ENCODE measurements around the gene NAA80.

Gene NAA80

GRCh38 chr3:50327943-50328691 is 28.9 kb upstream of the NAA80 start, which contains the start of gene TUSC2:
Gene TUSC2, minus strand, starts transcription at chr3:50328223. Its CDS starts 124 bp downstream, at chr3:50328099.
- peak; percentile 94 for DNase-seq (ENCODE audit: low read depth)

GRCh38 chr3:50327129-50327528 is 27.9 kb upstream of the NAA80 start:
- no peak for DNase-seq (ENCODE audit: low read depth)

- DNase-seq (ENCODE audit: low read depth), result no peak
Observed at GRCh38 chr3:50326182-50326541, 27.0 kb upstream of the NAA80 start.

DNA sequence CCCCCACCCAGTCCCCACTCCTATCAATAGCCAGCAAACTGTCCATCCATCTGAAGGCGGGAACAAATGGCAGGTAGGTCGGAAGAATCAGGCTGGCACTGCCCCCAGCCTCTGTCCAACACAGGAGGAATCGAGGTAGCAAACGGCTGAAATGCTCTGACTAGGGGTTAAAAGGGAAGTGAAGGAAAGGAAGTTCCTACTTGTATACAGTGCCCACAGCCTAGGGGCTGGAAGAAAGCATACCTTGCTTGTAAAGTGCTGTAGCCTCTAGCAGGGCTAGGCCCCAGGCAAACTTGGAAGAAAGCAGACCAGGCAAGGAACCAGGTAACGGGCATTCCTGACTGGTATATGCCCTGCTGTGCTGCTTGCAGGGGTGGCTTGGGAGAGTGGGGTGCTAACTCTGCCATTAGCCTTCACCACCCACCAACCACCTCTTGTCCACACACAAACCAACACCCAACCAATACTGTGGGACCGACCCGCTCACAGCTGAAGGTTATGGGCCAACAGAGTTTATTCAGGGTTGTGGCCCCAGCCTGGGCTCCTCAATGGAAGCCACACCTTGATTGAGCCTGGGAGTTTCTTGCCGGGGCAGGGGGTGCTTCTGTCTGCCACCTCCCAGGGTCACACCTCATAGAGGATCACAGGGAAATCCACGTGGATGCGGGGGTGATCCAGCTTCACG is 26.4 kb upstream of the NAA80 start:
- DNase-seq (ENCODE audit: low read depth), result no peak

DNA sequence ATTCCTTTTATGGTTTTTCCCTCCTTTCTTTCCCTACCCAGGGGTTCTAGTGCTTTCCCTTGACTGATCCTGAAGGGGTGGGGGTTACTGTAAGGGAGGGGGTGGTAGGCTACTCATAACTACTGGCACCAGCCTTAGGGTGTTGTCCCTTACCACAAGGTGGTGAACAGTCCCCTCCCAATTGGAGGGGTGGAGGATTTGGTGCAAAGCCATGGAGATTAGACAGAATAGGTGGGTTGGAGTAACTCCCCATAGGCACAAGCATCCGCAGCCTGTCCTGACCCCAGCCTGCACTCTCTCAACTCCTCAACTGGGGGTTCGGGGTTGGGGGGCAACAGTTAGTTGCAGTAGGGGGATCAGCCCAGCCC is 25.9 kb upstream of the NAA80 start:
- DNase-seq (ENCODE audit: low read depth), result no peak

GRCh38 chr3:50324351-50325112 is 25.3 kb upstream of the NAA80 start:
- DNase-seq (ENCODE audit: low read depth), result no peak

DNA sequence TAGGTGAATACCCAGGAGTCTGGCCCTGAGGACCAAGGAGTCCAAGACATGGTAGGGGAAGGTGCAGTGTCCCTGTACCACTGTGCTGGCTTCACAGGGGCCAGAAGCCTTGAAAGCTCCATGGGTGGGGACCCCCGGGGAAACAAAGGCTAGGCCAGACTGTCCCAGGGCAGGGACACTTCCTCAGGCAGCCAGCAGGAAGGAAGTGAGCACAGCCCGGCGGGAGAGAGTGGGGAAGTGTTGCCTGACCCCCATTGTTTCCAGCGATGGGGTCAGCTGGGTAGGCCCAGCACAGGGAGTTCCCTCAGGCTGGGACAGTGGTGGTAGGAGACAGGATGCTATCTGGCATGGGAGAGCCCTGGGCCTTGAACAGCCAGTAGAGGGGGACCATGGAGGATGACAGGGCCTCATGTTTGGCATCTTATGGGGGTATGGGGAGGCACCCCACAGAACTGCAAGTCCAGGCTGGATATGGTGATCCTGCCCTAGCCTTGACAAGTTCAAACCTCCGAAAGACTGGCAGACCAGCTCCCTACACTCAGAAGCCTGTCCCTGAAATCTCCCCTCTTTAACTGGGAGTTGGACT is 24.5 kb upstream of the NAA80 start:
- no peak for DNase-seq (ENCODE audit: low read depth)

- no peak for DNase-seq (ENCODE audit: low read depth)
Observed at GRCh38 chr3:50323092-50323600, 23.9 kb upstream of the NAA80 start.

GRCh38 chr3:50322386-50323091 is 23.3 kb upstream of the NAA80 start, which contains the start of gene HYAL2:
Gene HYAL2, minus strand, starts transcription at chr3:50322745. Its CDS starts 2,256 bp downstream, at chr3:50320489.
- no peak for DNase-seq (ENCODE audit: low read depth)

DNA sequence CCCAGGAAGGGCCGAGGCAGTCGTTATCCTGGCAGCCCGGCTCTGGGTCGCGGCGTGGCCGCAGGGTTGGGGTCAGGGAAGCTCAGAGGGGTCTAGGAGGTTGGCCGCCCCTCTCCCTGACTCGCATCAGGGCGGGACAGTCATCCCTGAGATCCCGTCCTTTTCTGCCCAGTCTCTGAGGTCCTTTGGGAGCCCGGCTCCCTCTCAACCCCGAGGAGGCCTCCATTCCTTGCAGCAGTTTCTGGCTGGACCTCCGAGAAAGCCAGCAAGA is 22.8 kb upstream of the NAA80 start:
- no peak for DNase-seq (ENCODE audit: low read depth)

- DNase-seq (ENCODE audit: low read depth), result peak; percentile 82
Observed at GRCh38 chr3:50321336-50322114, 22.3 kb upstream of the NAA80 start.

- DNase-seq (ENCODE audit: low read depth), result no peak
Observed at GRCh38 chr3:50320853-50321335, 21.7 kb upstream of the NAA80 start.

- no peak for DNase-seq (ENCODE audit: low read depth)
Observed at GRCh38 chr3:50319894-50320625, 20.9 kb upstream of the NAA80 start.

DNA sequence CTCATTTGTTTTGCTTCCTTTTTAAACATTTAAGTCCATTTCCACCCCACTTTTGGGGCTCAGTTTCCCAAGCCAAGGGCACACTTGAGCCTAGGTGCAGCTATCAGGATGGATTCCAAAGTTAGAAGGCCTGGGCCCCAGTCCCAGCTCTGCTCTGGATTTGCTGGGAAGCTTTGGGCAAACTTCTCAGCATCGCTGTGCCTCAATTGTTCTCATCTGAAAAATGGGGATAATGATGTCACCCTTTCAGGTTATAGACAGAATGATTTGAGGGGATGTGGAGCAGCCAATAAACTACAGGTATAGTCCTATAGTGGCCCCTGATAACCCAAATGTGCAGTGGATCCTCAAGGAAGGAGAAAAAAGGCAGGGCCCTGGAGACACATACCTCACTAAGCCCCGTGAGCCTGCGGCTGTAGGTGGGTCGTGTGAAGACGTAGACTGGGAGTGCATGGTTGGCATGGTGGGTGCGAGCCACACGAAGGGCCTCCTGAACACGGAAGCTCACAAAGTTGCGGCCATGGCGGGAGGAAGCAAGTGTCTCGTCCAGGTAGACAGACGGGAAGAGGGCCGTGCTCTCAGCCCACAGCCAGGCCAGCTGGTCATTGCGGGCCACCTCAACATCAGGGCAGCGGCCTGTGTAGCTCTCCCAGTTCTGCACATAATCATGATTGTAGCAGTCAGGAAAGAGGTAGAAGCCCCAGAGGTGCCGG is 20.1 kb upstream of the NAA80 start:
- no peak for DNase-seq (ENCODE audit: low read depth)

- DNase-seq (ENCODE audit: low read depth), result no peak
Observed at GRCh38 chr3:50318615-50319014, 19.4 kb upstream of the NAA80 start.

DNA sequence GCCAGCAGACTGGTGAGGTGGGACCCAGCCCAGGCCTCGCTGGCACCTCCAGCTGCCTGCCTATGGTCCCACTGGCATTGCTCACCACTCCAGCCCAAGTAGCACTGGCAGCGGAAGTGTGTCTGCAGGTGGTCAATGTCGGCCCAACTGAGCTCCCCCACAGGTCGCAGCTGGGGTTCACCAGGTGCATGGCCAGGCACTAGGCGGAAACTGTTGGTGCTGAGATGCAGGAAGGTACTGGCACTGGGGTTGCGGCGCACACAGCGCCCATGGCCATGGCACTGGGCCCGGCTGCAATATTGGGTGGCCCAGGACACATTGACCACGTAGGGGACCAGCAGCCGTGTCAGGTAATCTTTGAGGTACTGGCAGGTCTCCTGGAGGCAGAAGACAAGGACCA is 19.0 kb upstream of the NAA80 start:
- DNase-seq (ENCODE audit: low read depth), result no peak

DNA sequence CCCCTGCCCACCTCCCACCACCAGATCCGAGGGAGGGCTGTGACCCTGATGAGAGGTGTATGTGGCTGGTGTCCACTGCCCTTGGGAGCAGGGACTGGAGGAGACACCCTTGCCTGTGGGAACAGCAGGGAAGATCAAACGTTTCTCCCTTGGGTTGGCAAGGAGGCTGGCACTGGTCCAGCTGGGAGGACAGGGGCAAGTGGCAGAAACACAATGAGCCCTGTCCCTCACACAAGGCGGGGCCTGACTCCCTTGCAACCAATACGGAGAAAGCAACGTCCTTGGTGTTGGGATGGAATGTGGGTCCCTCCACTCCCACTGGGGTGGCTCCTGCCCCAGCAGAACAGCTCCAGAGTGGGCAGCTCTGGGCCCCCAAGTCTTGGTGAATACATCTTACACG is 18.1 kb upstream of the NAA80 start:
- DNase-seq (ENCODE audit: low read depth), result no peak

DNA sequence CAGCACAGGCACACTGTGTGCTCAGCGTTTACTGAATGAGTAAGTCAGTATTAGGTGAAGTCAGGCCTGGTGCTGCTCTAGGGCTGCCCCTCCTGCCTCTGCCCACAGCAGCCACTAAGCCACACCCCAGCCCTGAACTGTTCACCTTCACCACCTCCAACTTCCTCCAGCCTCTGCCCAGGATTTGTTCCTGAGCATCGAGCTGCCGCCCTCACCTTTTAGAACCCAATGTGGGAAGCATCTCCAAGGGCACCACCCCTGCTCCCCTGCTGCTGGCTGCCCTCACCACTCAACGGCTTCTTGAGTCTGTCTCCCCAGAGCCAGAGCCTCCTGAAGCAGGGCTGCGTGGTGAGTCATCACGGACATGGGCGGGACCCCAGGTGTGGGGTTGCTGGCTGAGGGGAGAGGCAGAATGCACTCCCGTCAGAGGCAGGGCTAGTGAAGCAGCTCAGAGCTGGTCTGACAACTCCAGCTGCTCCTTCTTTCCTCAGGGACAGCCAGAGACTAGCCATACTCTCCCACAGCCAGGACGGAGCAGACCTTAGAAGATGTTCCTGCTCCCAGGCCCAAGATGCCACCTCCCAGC is 17.5 kb upstream of the NAA80 start:
- no peak for DNase-seq (ENCODE audit: low read depth)

DNA sequence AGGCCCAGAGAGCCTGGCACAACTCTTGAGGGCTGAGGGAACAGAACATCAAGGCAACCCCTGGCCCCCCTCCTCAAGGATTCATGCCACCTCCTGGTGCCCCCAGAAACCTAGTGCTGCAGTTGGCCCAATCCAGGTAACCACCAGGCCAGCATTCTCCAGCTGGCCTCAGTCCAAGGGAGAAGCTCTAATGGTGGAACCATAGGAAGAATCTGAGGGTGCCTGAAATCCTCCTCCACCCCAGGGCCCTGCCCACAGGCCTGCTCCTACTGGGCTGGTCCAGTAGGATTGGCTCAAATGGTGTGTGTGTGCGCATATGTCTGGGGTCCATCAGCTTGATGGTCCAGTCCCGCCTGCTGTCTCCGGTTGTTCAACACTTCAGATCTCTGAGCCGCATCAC is 15.6 kb upstream of the NAA80 start:
- no peak for DNase-seq (ENCODE audit: low read depth)
